Body of pancreas (tissue), 4 donors: Measurements from ENCODE around the gene COX6A2.

Source experiments
- POLR2A ChIP-seq, 3 donors: fragments of 450-650 bp; IDR thresholded peaks; one replicate each; pipeline ENCODE4 v1.6.1; 2016; ENCODE audit warnings: antibody characterized with exemption in 3 of 3, mild to moderate bottlenecking in 2 of 3
- TF ChIP-seq, protein P1 (sequence below), 7 experiments: fragments of 450-650 bp in 4 of 7; fragments of 200-600 bp in 3 of 7; sonication (generic) in 3 of 7; IDR thresholded peaks; one replicate each; pipeline ENCODE4 v1.5.1; 2016 to 2019; ENCODE audit warnings: antibody characterized with exemption in 7 of 7

DNA sequence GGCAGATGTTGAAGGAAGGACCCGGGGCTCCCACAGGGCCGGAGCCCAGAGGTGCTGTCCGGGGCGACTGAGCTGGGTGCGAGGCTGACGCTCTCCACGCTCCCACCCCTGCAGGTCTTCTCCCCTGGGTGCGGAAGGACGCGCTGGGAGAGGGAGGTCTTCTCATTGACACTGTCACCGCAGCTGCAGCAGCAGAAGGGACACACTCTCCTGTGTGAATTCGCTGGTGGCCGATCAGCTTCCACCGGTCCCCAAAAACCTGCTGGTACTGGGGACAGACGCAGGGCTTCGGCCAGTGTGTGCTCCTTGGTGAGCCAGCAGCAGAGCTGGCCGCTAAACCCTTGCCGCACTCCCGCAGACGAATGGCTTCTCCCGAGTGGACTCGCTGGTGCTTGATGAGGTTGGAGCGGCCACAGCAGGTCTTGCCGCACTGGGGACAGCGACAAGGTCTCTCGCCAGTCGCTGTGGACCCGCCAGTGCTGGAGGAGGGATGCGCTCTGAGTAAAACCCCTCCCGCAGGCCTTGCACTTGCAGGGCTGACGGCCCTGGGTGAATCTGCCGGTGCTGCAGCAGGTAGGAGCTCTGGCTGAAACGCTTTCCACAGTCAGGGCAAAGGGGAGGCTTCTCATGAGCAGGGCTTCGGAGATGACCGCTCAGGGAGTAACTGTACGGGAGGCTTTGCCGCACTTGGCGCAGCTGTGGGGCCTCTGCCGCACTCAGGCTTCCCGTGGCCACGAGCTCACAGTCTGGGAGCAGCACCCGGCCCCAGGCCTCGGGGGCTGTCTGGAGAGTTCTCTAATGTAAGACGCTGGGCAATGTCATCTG is 8.3 kb upstream of the COX6A2 start:
- TF ChIP-seq POLR2A (IDR thresholded peaks at IDR 0.05): no peak
- TF ChIP-seq, protein P1, sequence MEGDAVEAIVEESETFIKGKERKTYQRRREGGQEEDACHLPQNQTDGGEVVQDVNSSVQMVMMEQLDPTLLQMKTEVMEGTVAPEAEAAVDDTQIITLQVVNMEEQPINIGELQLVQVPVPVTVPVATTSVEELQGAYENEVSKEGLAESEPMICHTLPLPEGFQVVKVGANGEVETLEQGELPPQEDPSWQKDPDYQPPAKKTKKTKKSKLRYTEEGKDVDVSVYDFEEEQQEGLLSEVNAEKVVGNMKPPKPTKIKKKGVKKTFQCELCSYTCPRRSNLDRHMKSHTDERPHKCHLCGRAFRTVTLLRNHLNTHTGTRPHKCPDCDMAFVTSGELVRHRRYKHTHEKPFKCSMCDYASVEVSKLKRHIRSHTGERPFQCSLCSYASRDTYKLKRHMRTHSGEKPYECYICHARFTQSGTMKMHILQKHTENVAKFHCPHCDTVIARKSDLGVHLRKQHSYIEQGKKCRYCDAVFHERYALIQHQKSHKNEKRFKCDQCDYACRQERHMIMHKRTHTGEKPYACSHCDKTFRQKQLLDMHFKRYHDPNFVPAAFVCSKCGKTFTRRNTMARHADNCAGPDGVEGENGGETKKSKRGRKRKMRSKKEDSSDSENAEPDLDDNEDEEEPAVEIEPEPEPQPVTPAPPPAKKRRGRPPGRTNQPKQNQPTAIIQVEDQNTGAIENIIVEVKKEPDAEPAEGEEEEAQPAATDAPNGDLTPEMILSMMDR (IDR thresholded peaks at IDR 0.05): no peak
